Lower leg skin (tissue), 4 donors: ENCODE measurements around the gene PRDM10. TPM values are rescaled to one million over a fixed set of nuclear protein-coding genes. Genes with fewer than 3 reads are reported as not detected.

Source experiments
- DNase-seq, 2 donors: peaks; one replicate each; pipeline ENCODE4 v3.0.0-alpha.2; 2019; ENCODE audit warnings: low spot score in 2 of 2
- H3K4me3 ChIP-seq: fragments of 200-600 bp; sonication (generic); 2 replicates; pipeline ENCODE4 v1.5.1; 2017; ENCODE audit warnings: mild to moderate bottlenecking, low read depth; ENCODE audit not compliant: poor library complexity, severe bottlenecking
- CTCF ChIP-seq, 3 donors: fragments of 450-650 bp; IDR thresholded peaks; one replicate each; pipeline ENCODE4 v1.5.1; 2016; ENCODE audit warnings: antibody characterized with exemption in 3 of 3, mild to moderate bottlenecking in 3 of 3, moderate library complexity in 2 of 3
- POLR2A ChIP-seq, 2 donors: fragments of 450-650 bp; IDR thresholded peaks; one replicate each; pipeline ENCODE4 v1.6.1; 2016 to 2017; ENCODE audit warnings: antibody characterized with exemption in 2 of 2, mild to moderate bottlenecking in 1 of 2, moderate library complexity in 1 of 2
- WGBS, 2 donors: methylation state at CpG; one replicate each; pipeline ENCODE4 v1.1.5; 2018; 5-methylcytosine and 5-hydroxymethylcytosine counted together
- intact Hi-C: fragments of 100-400 bp; cut with DNase I; formaldehyde crosslinking; loops from one replicate; pipeline ENCODE4 v1.15.0; 2023; ENCODE audit warnings: low total_unique reads
- total RNA-seq, 4 donors: library from RNA; depleted of rRNA; stranded (reverse); fragments of >200 nt; gene quantifications; one replicate each; pipeline ENCODE4 v1.1.0, GENCODE V29; 2016

Gene PRDM10
- total RNA-seq, 4 donors from 2014 or later, result 6.7 to 13.0 (median 9.1) TPM

- DNase-seq, result no peak
- intact Hi-C loops, result no loop called here
- 86 to 92% methylated on average over 5 of the region's 5 CpGs for WGBS, 2 donors
- H3K4me3 ChIP-seq, result no peak overlapping the region
- TF ChIP-seq POLR2A (IDR thresholded peaks at IDR 0.05) (no peak), CTCF (IDR thresholded peaks at IDR 0.05) (no peak)
Measured at GRCh38 chr11:129938764-129939163, 63.9 kb downstream of the PRDM10 start.

- intact Hi-C loops, result no loop called here
- H3K4me3 ChIP-seq, result no peak overlapping the region
- DNase-seq, result no peak
- no peak for TF ChIP-seq POLR2A (IDR thresholded peaks at IDR 0.05)
- no peak for TF ChIP-seq CTCF (IDR thresholded peaks at IDR 0.05)
- 91 to 93% methylated on average over 4 of the region's 4 CpGs for WGBS, 2 donors
Measured at GRCh38 chr11:129937592-129938238, 64.9 kb downstream of the PRDM10 start.

GRCh38 chr11:129935723-129936122 lies 66.9 kb downstream of the PRDM10 start:
- 89 to 95% methylated on average over 3 of the region's 3 CpGs for WGBS, 2 donors
- intact Hi-C loops, result no loop called here
- no peak overlapping the region for H3K4me3 ChIP-seq
- TF ChIP-seq CTCF (IDR thresholded peaks at IDR 0.05) (no peak), POLR2A (IDR thresholded peaks at IDR 0.05) (no peak)
- DNase-seq, result no peak

GRCh38 chr11:129933891-129934290 lies 68.7 kb downstream of the PRDM10 start:
- TF ChIP-seq CTCF (IDR thresholded peaks at IDR 0.05) (no peak), POLR2A (IDR thresholded peaks at IDR 0.05) (no peak)
- DNase-seq, result no peak
- 93 to 96% methylated on average over 9 of the region's 9 CpGs for whole genome bisulfite sequencing, 2 donors
- intact Hi-C loops, result loop anchor here (5.0 kb wide), 1 partner anchor 193 kb away; no protein-coding TSS in a partner anchor
- H3K4me3 ChIP-seq, result no peak overlapping the region

GRCh38 chr11:129933262-129933661 lies 69.4 kb downstream of the PRDM10 start:
- 83% methylated on average over 1 of the region's 1 CpG for WGBS, 2 donors
- DNase-seq, result no peak
- intact Hi-C loops, result loop anchor here (5.0 kb wide), 1 partner anchor 194 kb away; no protein-coding TSS in a partner anchor
- H3K4me3 ChIP-seq, result no peak overlapping the region
- no peak for TF ChIP-seq POLR2A (IDR thresholded peaks at IDR 0.05)
- no peak for TF ChIP-seq CTCF (IDR thresholded peaks at IDR 0.05)
